ENCODE results near the gene PPP1R26.

DNA sequence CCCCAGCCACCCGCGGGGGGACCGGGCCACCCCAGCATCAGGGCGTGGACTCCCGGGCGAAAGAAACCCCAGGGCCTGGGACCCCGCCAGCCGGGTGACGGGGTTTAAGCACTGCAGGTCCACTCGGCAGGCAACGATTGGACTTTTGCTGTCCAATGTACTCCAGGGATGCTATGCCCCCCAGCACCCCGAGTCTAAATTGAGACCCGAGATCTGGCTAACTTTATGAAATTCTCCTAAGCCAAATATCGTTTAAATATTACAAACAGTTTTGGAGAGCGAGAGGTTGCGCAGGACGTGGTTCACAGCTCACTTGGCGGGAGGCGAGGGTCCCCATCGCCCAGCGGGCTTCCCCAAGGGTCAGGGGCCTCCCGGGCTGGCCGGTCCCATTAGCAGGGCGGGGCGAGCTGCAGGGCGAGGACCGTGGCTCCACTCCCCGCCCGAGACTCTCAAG, 20.5 kb downstream of the PPP1R26 start:
- TF ChIP-seq YY1 (IDR thresholded peaks at IDR 0.05; ENCODE audit: extremely low read depth, insufficient replicate concordance, low read depth, low read length) (no peak), EZH2 (IDR thresholded peaks at IDR 0.05) (no peak), POLR2AphosphoS5 (IDR thresholded peaks at IDR 0.05; ENCODE audit: low read depth, low read length) (no peak), SRF (IDR thresholded peaks at IDR 0.05; ENCODE audit: low read depth) (no peak), ZFX (IDR thresholded peaks at IDR 0.05) (no peak), TCF7L2 (IDR thresholded peaks at IDR 0.05; ENCODE audit: borderline replicate concordance, extremely low read depth, insufficient read depth, insufficient read length) (no peak), POLR2A (IDR thresholded peaks at IDR 0.05; ENCODE audit: borderline replicate concordance, extremely low read depth, insufficient read depth, insufficient read length) (no peak), EGR1 (IDR thresholded peaks at IDR 0.05; ENCODE audit: low read depth) (no peak), EZH2phosphoT487 (IDR thresholded peaks at IDR 0.05; ENCODE audit: borderline replicate concordance) (no peak), ZNF274 (IDR thresholded peaks at IDR 0.05; ENCODE audit: low read depth, low read length) (no peak), JUND (IDR thresholded peaks at IDR 0.05) (no peak)
- TF ChIP-seq, protein P1, sequence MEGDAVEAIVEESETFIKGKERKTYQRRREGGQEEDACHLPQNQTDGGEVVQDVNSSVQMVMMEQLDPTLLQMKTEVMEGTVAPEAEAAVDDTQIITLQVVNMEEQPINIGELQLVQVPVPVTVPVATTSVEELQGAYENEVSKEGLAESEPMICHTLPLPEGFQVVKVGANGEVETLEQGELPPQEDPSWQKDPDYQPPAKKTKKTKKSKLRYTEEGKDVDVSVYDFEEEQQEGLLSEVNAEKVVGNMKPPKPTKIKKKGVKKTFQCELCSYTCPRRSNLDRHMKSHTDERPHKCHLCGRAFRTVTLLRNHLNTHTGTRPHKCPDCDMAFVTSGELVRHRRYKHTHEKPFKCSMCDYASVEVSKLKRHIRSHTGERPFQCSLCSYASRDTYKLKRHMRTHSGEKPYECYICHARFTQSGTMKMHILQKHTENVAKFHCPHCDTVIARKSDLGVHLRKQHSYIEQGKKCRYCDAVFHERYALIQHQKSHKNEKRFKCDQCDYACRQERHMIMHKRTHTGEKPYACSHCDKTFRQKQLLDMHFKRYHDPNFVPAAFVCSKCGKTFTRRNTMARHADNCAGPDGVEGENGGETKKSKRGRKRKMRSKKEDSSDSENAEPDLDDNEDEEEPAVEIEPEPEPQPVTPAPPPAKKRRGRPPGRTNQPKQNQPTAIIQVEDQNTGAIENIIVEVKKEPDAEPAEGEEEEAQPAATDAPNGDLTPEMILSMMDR (IDR thresholded peaks at IDR 0.05 in 2 of 3, conservative IDR thresholded peaks at IDR 0.05 in 1 of 3; ENCODE audit: borderline replicate concordance in 1 of 3, insufficient read depth in 1 of 3, low read depth in 2 of 3, low read length in 2 of 3) = no peak
- TF ChIP-seq, protein P2, sequence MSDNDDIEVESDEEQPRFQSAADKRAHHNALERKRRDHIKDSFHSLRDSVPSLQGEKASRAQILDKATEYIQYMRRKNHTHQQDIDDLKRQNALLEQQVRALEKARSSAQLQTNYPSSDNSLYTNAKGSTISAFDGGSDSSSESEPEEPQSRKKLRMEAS (IDR thresholded peaks at IDR 0.05) = no peak

All from HCT116 (cell line).